Fibroblast of skin of abdomen (primary cell): Measurements from ENCODE around the gene SNX24.
A peak's percentile ranks its signal among the peaks of the same experiment; 100 is the strongest.

ENCODE experiments used
- DNase-seq: peaks from one replicate; pipeline ENCODE4 v3.0.0-alpha.2; 2013

SNX24 gene

DNA sequence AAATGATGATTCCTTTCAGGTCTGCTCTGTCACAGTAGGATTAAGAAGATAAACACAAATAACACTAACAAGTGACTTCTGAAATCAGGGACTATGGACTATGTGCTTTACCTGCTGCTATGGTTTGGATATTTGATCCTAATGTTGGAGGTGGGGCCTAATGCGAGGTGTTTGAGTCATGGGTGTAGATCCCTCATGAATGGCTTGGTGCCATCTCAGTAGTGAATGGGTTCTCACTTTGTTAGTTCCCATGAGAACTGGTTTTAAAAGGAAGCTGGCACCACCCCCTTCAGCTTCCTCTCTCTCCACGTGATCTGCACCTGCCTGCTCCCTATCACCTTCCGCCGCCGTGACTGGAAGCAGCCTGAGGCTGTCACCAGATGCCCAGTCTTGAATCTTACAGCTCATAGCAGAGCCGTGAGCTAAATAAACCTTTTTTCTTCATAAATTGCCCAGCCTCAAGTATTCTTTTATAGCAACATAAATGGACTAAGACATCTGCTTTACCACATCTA lies 187.8 kb downstream of the SNX24 start:
- DNase-seq: no peak

DNA sequence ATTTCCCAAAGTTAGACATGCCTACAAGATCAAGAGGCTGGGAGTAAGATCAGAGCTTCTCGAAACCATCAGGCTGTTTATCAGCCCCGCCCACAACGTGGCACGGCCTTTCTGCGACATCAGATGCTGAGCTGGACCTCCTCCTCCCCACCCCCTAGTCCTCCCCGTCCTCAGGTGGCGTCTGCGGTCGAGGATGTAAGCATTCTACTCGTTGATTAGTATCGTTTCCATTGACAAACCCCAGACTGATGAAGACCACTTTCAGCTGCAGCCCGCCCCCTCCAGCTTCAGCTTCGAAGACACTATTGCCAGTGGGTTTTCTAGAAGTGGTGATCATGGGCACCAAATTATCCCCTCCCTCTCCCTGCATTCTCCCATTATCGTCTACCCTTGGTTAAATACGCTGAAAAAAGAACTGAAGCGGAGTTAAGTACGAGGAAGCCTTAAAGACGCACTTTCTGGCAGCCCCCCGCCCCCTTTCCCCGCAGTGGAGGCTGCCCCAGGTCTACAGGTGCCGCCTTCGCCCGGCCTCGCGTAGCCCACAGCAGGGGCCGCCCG lies 190.0 kb downstream of the SNX24 start:
- peak; percentile 31 for DNase-seq

GRCh38 chr5:123035918-123036390 lies 190.5 kb downstream of the SNX24 start:
- DNase-seq: peak; percentile 45

DNA sequence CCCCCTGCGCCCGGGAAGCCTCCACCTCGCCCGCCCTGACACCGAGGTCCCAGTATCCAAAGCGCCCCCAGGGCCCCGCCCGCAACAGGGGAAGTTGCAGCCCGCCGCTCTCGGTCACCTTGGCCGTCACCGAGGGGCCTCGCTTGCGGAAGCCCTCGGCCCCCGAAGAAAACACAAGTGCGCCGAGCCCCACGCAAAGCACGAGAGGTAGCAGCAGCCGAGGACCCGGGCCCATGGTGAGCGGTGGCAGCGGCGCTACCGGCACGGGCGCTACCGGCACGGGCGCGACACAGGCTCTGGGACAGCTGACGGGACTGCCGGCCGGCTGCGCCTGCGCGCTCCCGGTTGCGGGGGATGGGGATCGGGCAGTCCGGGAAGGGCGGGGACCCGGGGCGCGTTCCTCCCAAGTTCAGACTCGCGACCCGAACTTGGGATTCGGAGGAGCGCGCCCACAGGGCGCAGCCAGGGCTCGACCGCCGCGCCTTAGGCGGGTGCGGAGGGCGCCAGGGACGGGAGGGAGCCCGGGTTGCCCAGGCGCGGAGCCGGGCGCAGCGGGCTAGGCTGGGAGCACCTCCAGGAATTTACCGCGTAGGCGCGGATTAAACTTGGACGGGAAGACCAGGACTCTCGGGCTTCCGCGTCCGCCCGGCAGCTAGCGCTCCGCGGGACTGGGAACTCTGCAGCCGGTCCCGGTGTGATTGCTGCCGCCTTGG lies 191.1 kb downstream of the SNX24 start, which contains the start of gene PPIC:
Gene PPIC, minus strand, starts transcription at position 335 of the 713 bp plus-strand sequence. Its CDS starts 100 bp downstream, at position 235.
- DNase-seq: peak; percentile 78

- no peak for DNase-seq
Observed at GRCh38 chr5:123037104-123037418, 191.6 kb downstream of the SNX24 start.

DNA sequence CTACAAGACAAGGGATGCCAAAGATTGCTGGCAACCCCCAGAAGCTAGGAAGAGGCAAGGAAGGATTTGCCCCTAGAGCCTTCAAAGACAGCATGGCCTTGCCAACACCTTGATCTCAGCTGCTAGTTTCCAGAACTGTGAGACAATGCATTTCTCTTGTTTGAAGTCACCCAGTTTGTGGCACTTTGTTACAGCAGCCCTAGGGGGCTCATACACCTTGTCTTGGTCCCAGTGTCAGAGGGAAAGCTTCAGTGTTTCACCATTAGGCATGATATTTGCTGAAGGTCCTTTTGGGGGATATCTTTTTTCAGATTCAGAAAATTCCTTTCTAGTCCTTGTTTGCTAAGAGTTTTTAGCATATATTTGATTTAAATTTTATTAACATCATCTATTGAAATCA lies 194.3 kb downstream of the SNX24 start:
- DNase-seq: no peak

DNA sequence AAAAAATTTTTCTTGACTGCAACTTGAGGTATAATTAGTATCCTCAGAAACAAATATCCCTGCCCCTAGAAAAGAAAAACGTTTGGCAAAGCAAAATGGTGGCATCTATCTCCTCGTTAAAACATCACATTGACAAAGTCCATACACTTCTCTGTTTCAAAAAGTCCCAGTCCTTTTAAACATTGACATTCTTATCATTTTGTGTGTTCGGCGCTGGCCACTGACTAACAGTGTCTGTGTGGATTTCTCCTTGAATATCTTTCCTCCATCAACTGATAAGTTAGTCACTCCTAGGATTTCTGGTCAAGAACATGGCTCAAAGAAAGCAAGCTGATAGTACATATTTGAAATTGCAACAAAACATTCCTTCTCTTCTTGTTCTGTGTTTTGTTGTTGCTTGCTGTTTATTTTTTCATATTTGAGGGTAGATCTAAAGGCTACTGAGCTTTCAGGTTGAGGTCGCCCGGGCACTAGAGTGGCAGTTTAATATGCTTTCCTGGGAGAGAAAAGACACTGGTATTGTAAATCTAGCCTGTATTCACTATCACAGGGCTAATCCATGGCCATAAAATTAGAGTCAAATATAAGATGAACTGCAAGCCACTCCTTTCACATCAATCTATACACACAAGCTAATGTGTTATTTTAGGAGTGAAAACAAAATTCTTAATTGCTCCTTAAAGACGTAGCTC lies 199.7 kb downstream of the SNX24 start:
- no peak for DNase-seq

- no peak for DNase-seq
Observed at GRCh38 chr5:123046222-123046621, 200.8 kb downstream of the SNX24 start.

- DNase-seq: peak; percentile 36
Observed at GRCh38 chr5:123047706-123048105, 202.3 kb downstream of the SNX24 start.

DNA sequence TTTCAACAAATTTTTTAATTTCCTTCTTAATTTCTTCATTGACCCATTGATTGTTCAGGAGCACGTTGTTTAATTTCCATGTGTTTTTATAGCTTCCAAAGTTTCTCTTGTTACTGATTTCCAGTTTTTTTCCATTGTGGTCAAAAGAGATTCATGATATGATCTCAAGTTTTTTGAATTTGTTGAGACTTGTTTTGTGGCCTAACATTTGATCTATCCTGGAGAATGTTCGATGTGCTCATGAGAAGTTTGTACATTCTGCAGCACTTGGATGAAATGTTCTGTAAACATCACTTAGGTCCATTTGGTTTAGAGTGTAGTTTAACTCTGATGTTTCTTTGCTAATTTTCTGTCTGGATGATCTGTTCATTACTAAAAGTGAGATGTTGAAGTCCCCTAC lies 205.8 kb downstream of the SNX24 start:
- no peak for DNase-seq
